Measurements from ENCODE around the gene XPC.

- TF ChIP-seq POLR2AphosphoS5 (IDR thresholded peaks at IDR 0.05): peak in 1 of 4 donors; percentile 8
- TF ChIP-seq CTCF (IDR thresholded peaks at IDR 0.05): no peak
- TF ChIP-seq EP300 (IDR thresholded peaks at IDR 0.05): no peak
- TF ChIP-seq POLR2A (IDR thresholded peaks at IDR 0.05): no peak
These were observed 37.7 kb downstream of the XPC start for GRCh38 chr3:14140668-14141067.
